ENCODE measurements around the gene VCAN.

DNA sequence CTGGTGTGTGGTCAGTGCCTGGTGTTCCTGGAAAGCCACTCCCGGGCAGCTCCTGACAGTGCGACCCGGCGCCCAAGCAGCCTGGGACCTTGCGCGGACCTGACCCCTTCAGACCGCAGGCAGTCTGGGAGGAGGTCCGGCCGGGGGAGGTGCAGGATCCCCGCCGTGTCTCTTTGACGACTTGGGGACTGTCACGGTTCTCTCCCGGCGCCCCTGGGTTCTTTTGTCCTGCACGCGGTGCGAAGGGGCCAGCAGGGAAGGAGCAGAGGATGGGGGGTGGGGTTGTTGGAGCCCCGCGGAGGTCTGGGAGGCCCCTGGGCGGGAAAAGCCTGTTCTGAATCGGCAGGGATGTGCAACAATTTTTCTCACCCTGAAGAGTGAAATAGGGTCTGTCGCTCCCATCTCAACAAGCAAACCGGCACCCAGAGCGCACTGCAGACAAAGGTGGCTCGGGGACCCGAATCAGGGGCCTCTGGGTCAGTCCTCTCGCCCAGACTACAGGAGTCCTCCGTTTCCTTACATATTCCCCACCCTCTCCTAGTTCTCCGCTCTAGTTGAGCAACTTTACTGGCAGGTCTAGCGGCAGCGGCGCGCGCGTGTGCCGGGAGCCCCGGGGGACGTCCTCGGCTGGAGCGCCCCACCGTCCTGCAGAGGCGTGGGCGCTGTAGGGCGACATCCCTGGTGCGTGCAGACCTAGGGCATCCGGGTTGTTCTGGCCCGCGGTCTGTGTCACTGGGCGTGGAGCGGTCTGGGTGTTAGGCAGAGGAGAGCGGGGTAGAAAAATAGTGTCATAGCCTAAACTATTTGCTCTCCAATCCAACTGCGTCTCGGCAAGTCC, 1.2 kb downstream of the VCAN start:
- TF ChIP-seq, protein P1, sequence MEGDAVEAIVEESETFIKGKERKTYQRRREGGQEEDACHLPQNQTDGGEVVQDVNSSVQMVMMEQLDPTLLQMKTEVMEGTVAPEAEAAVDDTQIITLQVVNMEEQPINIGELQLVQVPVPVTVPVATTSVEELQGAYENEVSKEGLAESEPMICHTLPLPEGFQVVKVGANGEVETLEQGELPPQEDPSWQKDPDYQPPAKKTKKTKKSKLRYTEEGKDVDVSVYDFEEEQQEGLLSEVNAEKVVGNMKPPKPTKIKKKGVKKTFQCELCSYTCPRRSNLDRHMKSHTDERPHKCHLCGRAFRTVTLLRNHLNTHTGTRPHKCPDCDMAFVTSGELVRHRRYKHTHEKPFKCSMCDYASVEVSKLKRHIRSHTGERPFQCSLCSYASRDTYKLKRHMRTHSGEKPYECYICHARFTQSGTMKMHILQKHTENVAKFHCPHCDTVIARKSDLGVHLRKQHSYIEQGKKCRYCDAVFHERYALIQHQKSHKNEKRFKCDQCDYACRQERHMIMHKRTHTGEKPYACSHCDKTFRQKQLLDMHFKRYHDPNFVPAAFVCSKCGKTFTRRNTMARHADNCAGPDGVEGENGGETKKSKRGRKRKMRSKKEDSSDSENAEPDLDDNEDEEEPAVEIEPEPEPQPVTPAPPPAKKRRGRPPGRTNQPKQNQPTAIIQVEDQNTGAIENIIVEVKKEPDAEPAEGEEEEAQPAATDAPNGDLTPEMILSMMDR (IDR thresholded peaks at IDR 0.05): no peak
- TF ChIP-seq POLR2A (IDR thresholded peaks at IDR 0.05): no peak

All from transverse colon (tissue), 3 donors.